ENCODE measurements around the gene PHF10.
"Not testable (repeated sequence)": the region's sequence is repeated elsewhere in the genome, so short reads cannot be mapped to it uniquely, and the experiment has no call there.

Gene PHF10

GRCh38 chr6:169723200-169723909 lies 945 bp downstream of the PHF10 start:
- DNase-seq (ENCODE audit: low read depth in 3 of 3, low spot score in 1 of 3): peak in 2 of 3 donors; percentile 35 to 52

- no peak for DNase-seq (ENCODE audit: low read depth in 3 of 3, low spot score in 1 of 3)
These were observed 1.7 kb downstream of the PHF10 start for GRCh38 chr6:169722362-169723199.

- no peak for DNase-seq (ENCODE audit: low read depth in 3 of 3, low spot score in 1 of 3)
These were observed 4.0 kb downstream of the PHF10 start for GRCh38 chr6:169720207-169720855.

DNA sequence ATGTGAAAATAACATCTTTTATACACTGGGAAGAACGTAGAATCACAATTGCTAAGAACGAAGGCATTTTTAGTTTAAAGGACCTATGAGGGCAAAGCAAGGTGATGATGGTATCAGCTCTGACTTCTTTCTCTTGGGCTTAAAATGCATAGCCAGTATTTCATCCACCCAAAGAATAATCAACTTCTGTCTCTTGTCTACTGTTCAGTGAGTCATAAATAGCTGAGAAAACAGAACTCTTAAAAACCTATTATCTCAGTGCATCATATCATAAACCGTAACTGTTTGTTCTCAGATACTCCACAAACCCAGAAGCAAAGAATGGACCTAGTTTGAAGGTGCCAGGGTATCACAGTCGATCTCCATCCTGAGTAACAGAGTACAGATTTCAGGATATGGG lies 5.2 kb downstream of the PHF10 start:
- no peak for DNase-seq (ENCODE audit: low read depth in 3 of 3, low spot score in 1 of 3)

GRCh38 chr6:169714595-169714994 lies 9.7 kb downstream of the PHF10 start:
- no peak for DNase-seq (ENCODE audit: low read depth in 3 of 3, low spot score in 1 of 3)

GRCh38 chr6:169714178-169714577 lies 10.1 kb downstream of the PHF10 start:
- no peak for DNase-seq (ENCODE audit: low read depth in 3 of 3, low spot score in 1 of 3)

DNA sequence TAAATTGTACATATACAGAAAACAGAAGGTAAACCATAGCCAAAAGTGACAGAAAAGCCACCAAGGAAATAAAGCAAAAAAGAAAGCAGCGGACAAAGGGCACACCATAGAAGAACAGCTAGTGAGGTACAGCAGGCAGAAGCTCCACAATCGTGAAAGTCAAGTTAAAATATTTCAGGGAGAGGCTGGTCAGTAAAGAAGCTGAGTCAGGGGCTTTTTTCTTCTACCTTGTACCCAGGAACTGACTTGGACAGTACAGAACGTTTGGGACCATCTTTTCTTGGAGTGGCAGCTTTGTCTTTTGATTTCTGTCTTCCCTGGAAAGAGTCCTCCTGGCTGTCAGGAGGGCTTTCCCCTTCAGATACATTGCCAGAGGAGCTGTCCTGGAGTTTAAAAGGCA lies 14.3 kb downstream of the PHF10 start:
- no peak for DNase-seq (ENCODE audit: low read depth in 3 of 3, low spot score in 1 of 3)

DNA sequence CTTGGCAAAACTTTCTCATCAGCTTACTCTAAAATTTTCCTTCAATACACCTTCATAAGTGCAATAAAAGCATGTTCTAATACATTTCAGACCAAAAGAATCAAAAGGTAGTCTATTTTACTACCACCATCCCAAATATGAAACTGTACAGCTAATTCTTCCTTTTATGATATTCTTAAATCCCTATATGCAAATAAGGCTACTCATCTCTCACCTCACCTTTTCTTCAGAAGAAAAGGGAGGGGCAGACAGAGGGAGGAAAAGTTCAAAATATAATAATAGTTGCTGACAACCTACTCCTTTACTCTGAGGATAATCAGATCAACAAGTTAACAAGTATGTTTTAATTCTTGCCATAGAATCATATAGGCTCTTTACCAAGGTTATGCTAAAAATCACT lies 15.0 kb downstream of the PHF10 start:
- DNase-seq (ENCODE audit: low read depth in 3 of 3, low spot score in 1 of 3): no peak

- DNase-seq (ENCODE audit: low read depth in 3 of 3, low spot score in 1 of 3): no peak
These were observed 16.5 kb downstream of the PHF10 start for GRCh38 chr6:169707772-169708171.

GRCh38 chr6:169702840-169703246 lies 21.5 kb downstream of the PHF10 start:
- peak in 1 of 3 donors; percentile 22 for DNase-seq (ENCODE audit: low read depth in 3 of 3, low spot score in 1 of 3)

DNA sequence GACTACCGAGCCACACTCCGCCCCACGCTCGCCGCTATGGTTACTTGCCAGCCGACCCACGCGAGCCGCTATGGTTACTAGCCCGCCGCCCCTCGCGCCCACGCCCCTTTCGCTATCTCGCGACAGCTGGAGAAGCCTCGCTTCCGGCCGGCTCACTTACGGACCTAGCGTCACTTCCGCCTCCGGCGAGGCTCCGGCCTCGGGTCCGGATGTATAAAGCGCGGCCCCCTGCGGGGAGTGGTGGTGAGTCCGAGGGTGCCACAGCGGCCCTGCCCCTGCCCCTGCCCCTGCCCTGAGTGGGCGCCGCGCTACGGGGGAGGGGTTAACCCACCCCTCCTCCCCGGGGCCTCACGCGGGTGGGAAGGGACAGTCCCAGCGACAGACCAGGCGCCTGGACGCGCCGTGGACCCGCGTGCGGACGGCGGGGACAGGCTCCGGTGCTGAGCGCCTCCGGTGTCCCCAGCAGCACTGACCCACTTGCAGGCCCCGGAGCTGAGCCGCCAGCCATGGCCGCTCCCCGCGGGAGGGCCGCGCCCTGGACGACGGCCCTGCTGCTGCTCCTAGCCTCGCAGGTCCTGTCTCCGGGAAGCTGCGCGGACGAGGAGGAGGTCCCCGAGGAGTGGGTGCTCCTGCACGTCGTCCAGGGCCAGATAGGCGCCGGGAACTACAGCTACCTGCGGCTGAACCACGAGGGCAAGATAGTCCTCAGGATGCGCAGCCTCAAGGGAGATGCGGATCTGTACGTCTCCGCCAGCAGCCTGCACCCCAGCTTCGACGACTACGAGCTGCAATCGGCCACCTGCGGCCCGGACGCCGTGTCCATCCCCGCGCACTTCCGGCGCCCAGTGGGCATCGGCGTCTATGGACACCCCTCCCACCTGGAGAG lies 22.1 kb downstream of the PHF10 start, which contains the start of the genes C6orf120 and WDR27:
C6orf120 (plus strand) TSS at position 173 of the 886 bp plus-strand sequence; CDS start at position 507, 334 bp downstream.
WDR27 (minus strand) TSS at position 76 of the 886 bp plus-strand sequence. CDS start 13,024 bp downstream, outside the sequence.
- peak; percentile 88 to 97 (median 94) for DNase-seq (ENCODE audit: low read depth in 3 of 3, low spot score in 1 of 3)

DNA sequence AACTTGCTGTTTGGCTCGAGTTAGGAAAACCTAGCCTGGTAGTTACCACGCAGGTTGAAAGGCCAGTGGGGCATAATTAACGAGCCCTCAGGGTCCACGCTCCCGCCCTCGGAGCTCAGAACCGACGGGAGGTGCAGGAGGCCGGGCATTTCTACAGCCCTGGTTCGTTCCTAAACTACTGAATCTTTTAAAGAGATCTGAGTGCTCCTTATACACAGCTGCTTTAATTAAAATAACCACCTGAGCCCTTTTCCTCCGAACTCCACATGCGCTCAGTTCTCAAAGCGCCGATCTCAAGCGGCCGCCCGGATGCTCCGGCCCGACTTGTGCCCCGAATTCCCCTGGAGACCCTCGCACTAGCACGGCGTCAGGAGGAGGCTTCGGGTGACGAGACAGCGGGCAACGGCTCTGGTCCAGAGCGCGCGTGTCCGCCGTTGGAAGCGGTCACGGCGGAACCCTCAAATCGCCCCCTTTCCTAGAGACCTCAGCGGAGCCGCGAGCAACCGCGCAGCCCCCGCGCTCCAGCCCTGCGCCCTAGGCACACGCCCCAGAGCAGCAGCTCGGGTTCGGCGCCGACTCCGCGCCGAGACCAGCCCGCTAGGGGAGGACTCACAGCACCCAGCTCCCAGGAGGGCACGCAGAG lies 22.9 kb downstream of the PHF10 start:
- peak in 1 of 3 donors; percentile 8 for DNase-seq (ENCODE audit: low read depth in 3 of 3, low spot score in 1 of 3)

GRCh38 chr6:169700296-169700695 lies 24.0 kb downstream of the PHF10 start:
- DNase-seq (ENCODE audit: low read depth in 3 of 3, low spot score in 1 of 3): no peak

DNA sequence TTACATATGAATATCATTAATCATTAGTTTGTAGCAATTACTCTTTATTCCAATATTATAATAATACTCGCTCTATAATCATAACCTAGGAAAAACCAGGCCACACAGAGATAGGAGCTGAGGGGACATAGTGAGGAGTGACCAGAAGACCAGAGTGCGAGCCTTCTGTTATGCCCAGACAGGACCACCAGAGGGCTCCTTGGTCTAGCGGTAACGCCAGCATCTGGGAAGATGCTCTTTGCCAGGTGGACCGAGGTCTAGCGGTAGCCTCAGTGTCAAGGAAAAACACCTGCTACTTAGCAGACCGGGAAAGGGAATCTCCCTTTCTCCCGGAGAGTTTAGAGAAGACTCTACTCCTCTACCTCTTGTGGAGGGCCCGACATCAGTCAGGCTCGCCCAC lies 27.2 kb downstream of the PHF10 start:
- DNase-seq (ENCODE audit: low read depth in 3 of 3, low spot score in 1 of 3): not testable (repeated sequence)

- no peak for DNase-seq (ENCODE audit: low read depth in 3 of 3, low spot score in 1 of 3)
These were observed 29.2 kb downstream of the PHF10 start for GRCh38 chr6:169695131-169695530.

GRCh38 chr6:169692516-169692915 lies 31.8 kb downstream of the PHF10 start:
- DNase-seq (ENCODE audit: low read depth in 3 of 3, low spot score in 1 of 3): no peak

GRCh38 chr6:169691260-169691659 lies 33.0 kb downstream of the PHF10 start:
- DNase-seq (ENCODE audit: low read depth in 3 of 3, low spot score in 1 of 3): no peak

DNA sequence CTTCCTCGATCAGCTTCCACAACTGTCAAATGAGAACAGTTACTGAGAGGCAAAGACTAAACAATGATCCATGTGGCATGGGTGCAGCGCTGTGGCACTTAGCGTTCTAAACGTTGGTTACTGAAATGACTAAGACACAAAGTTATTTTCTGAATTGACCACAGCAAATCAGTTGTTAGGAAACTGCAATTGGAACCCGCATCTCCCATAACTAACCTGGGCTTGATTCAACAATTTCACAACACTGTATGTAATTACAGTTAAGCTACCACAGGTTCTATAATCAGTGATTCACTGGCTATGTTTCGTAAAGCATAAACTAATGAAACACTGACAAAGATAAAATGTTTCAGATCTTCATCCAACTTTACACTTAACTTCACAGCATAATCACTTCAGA lies 35.0 kb downstream of the PHF10 start:
- no peak for DNase-seq (ENCODE audit: low read depth in 3 of 3, low spot score in 1 of 3)

GRCh38 chr6:169685860-169686259 lies 38.4 kb downstream of the PHF10 start:
- no peak for DNase-seq (ENCODE audit: low read depth in 3 of 3, low spot score in 1 of 3)

DNA sequence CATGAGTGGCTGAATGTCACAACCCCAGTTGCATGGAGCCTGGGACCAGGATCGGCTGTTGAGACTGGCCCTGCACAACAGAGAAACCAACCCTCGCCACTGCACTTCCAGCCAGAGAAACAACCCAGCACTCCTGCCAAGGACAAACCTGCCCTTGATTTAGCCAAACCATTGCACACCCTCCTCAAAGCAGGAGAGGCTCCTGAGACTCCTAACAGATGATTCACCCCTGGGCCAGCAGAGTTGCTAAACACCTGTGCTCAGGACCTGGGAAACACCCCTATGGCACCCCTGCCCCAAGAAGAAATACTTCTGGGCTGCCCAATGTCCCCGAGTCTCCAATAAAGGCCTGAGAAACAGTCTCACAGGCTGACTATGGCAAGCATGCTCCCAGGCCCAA lies 40.2 kb downstream of the PHF10 start:
- DNase-seq (ENCODE audit: low read depth in 3 of 3, low spot score in 1 of 3): no peak
